ENCODE data around the gene LRRC4C. TPM values are rescaled to one million over a fixed set of nuclear protein-coding genes. Genes with fewer than 3 reads are reported as not detected.
"Not testable (repeated sequence)": the region's sequence is repeated elsewhere in the genome, so short reads cannot be mapped to it uniquely, and the experiment has no call there.

LRRC4C gene
- total RNA-seq, 2 experiments from 2014 or later: not detected

GRCh38 chr11:40170078-40170477, 1289.4 kb downstream of the LRRC4C start:
- TF ChIP-seq, protein P1, sequence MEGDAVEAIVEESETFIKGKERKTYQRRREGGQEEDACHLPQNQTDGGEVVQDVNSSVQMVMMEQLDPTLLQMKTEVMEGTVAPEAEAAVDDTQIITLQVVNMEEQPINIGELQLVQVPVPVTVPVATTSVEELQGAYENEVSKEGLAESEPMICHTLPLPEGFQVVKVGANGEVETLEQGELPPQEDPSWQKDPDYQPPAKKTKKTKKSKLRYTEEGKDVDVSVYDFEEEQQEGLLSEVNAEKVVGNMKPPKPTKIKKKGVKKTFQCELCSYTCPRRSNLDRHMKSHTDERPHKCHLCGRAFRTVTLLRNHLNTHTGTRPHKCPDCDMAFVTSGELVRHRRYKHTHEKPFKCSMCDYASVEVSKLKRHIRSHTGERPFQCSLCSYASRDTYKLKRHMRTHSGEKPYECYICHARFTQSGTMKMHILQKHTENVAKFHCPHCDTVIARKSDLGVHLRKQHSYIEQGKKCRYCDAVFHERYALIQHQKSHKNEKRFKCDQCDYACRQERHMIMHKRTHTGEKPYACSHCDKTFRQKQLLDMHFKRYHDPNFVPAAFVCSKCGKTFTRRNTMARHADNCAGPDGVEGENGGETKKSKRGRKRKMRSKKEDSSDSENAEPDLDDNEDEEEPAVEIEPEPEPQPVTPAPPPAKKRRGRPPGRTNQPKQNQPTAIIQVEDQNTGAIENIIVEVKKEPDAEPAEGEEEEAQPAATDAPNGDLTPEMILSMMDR (IDR thresholded peaks at IDR 0.05): no peak
- H3K36me3 ChIP-seq (ENCODE audit: insufficient read depth, low read length): no peaks in the 10 kb centered on the region
- H3K4me3 ChIP-seq (ENCODE audit: low read length): no peak overlapping the region
- ChIA-PET POLR2A (no interaction called here), CTCF (no interaction called here)
- Mint-ChIP-seq H3K27me3 (no peaks in the 10 kb centered on the region), H3K27ac (no peak overlapping the region), H3K36me3 (ENCODE audit: low read depth) (no peaks in the 10 kb centered on the region), H3K9me3 (peaks cover 6% of the 10 kb centered on the region), H3K4me3 (no peak overlapping the region), H3K4me1 (ENCODE audit: low read depth) (no peaks in the 10 kb centered on the region)
- no peaks in the 10 kb centered on the region for H3K4me1 ChIP-seq (ENCODE audit: insufficient read depth, low read length)
- ATAC-seq (ENCODE audit: poor library complexity): no peak
- intact Hi-C loops (cut with DNase I, micrococcal nuclease): no loop called here
- no peaks in the 10 kb centered on the region for H3K27me3 ChIP-seq (ENCODE audit: control insufficient read depth in 1 of 2, insufficient read depth in 2 of 2, low read length in 2 of 2)
- peaks cover 0 to 8% of the 10 kb centered on the region in 2 experiments for H3K9me3 ChIP-seq (ENCODE audit: control insufficient read depth in 1 of 2, insufficient read depth in 1 of 2, low read length in 2 of 2)
- H3K27ac ChIP-seq (ENCODE audit: low read depth in 1 of 2, low read length in 2 of 2): no peak overlapping the region
- DNase-seq: no peak

GRCh38 chr11:40168414-40168813, 1291.0 kb downstream of the LRRC4C start:
- no peak for DNase-seq
- CTCF ChIA-PET: no interaction called here
- intact Hi-C loops (cut with DNase I, micrococcal nuclease): no loop called here

GRCh38 chr11:40167805-40168204, 1291.6 kb downstream of the LRRC4C start:
- H3K27me3 ChIP-seq (ENCODE audit: control insufficient read depth in 1 of 2, insufficient read depth in 2 of 2, low read length in 2 of 2); H3K36me3 ChIP-seq (ENCODE audit: insufficient read depth, low read length); H3K9me3 ChIP-seq (ENCODE audit: control insufficient read depth in 1 of 2, insufficient read depth in 1 of 2, low read length in 2 of 2); POLR2A ChIA-PET; H3K27ac Mint-ChIP-seq; CTCF ChIA-PET; H3K4me3 Mint-ChIP-seq; intact Hi-C loops (cut with DNase I, micrococcal nuclease); DNase-seq; H3K4me1 Mint-ChIP-seq (ENCODE audit: low read depth); H3K4me1 ChIP-seq (ENCODE audit: insufficient read depth, low read length); H3K36me3 Mint-ChIP-seq (ENCODE audit: low read depth); H3K9me3 Mint-ChIP-seq; H3K27ac ChIP-seq (ENCODE audit: low read depth in 1 of 2, low read length in 2 of 2); H3K27me3 Mint-ChIP-seq; ATAC-seq (ENCODE audit: poor library complexity); H3K4me3 ChIP-seq (ENCODE audit: low read length): not testable (repeated sequence)

More at GRCh38 chr11:40168414-40168813, 1291.0 kb downstream of the LRRC4C start:
- H3K9me3 Mint-ChIP-seq: peaks cover 5% of the 10 kb centered on the region
- H3K27me3 Mint-ChIP-seq: no peaks in the 10 kb centered on the region
- Histone ChIP-seq H3K27ac (ENCODE audit: low read depth in 1 of 2, low read length in 2 of 2) (no peak overlapping the region), H3K36me3 (ENCODE audit: insufficient read depth, low read length) (no peaks in the 10 kb centered on the region), H3K4me1 (ENCODE audit: insufficient read depth, low read length) (no peaks in the 10 kb centered on the region), H3K27me3 (ENCODE audit: control insufficient read depth in 1 of 2, insufficient read depth in 2 of 2, low read length in 2 of 2) (no peaks in the 10 kb centered on the region), H3K9me3 (ENCODE audit: control insufficient read depth in 1 of 2, insufficient read depth in 1 of 2, low read length in 2 of 2) (peaks cover 6 to 8% of the 10 kb centered on the region in 2 experiments), H3K4me3 (ENCODE audit: low read length) (no peak overlapping the region)
- H3K4me3 Mint-ChIP-seq: no peak overlapping the region
- no peak overlapping the region for H3K27ac Mint-ChIP-seq
- H3K36me3 Mint-ChIP-seq (ENCODE audit: low read depth): no peaks in the 10 kb centered on the region
- ATAC-seq (ENCODE audit: poor library complexity): no peak
- H3K4me1 Mint-ChIP-seq (ENCODE audit: low read depth): no peaks in the 10 kb centered on the region
- POLR2A ChIA-PET: no interaction called here
- TF ChIP-seq, protein P1 (IDR thresholded peaks at IDR 0.05): no peak

DNA sequence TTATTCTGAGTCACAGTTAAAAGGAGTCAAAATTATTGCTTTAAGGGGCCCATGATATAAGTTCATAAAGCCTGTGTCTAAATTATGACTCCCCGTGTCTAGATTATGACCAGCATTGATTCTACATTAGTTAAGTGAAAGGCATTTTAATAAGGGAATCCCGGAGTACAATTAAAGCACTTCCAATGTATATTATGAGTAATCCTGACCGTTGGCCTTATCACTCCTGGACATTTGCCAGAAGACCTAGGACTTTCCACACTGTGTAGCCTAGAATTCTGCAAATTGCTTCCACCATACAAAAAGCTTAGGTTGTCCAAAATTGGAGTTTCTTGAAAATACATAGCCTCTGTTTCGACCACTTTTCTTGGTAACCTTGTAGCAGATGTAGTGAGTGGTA, 1292.6 kb downstream of the LRRC4C start:
- Mint-ChIP-seq H3K9me3 (peaks cover 7% of the 10 kb centered on the region), H3K4me1 (ENCODE audit: low read depth) (no peaks in the 10 kb centered on the region), H3K27me3 (no peaks in the 10 kb centered on the region), H3K4me3 (no peak overlapping the region), H3K36me3 (ENCODE audit: low read depth) (no peaks in the 10 kb centered on the region), H3K27ac (no peak overlapping the region)
- no peaks in the 10 kb centered on the region for H3K4me1 ChIP-seq (ENCODE audit: insufficient read depth, low read length)
- TF ChIP-seq, protein P1 (IDR thresholded peaks at IDR 0.05): no peak
- no peak for ATAC-seq (ENCODE audit: poor library complexity)
- no peak overlapping the region for H3K27ac ChIP-seq (ENCODE audit: low read depth in 1 of 2, low read length in 2 of 2)
- H3K27me3 ChIP-seq (ENCODE audit: control insufficient read depth in 1 of 2, insufficient read depth in 2 of 2, low read length in 2 of 2): no peaks in the 10 kb centered on the region
- CTCF ChIA-PET: no interaction called here
- H3K4me3 ChIP-seq (ENCODE audit: low read length): no peak overlapping the region
- intact Hi-C loops (cut with DNase I, micrococcal nuclease): no loop called here
- DNase-seq: no peak
- no peaks in the 10 kb centered on the region for H3K36me3 ChIP-seq (ENCODE audit: insufficient read depth, low read length)
- POLR2A ChIA-PET: no interaction called here
- H3K9me3 ChIP-seq (ENCODE audit: control insufficient read depth in 1 of 2, insufficient read depth in 1 of 2, low read length in 2 of 2): peaks cover 6 to 8% of the 10 kb centered on the region in 2 experiments

Measured in CD4-positive, alpha-beta T cell (primary cell).